HepG2 (cell line): ENCODE results near the gene PPP2R2C. TPM values are rescaled to one million over a fixed set of nuclear protein-coding genes. Genes with fewer than 3 reads are reported as not detected.

Experiments
- ATAC-seq: fragments of 200-7000 bp; cut with Tn5 transposase; 3 replicates; pipeline ENCODE4 v1.9.1; 2020; ENCODE audit warnings: mild to moderate bottlenecking, moderate library complexity
- BruUV-seq: library from RNA; stranded (reverse); fragments of 400-500 nt; replicated peaks from 2 replicates; lab custom pipeline; 2021; lab: Mats Ljungman, UMichigan
- CTCF ChIA-PET: fragments of 300-600 bp; formaldehyde crosslinking; extraction: SDS; loops from one replicate; lab custom pipeline; 2021; ENCODE audit warnings: low total read pairs, inconsistent platforms, low intra/inter-chr PET ratio; lab: Yijun Ruan, JAX
- POLR2A ChIA-PET: fragments of 350-600 bp; sonication (Branson Sonifier 250); formaldehyde crosslinking; loops from one replicate; lab custom pipeline; 2020; ENCODE audit warnings: antibody characterized with exemption, inconsistent platforms; lab: Yijun Ruan, JAX
- DNase-seq: peaks from one replicate; pipeline ENCODE4 v3.0.0-alpha.2; 2015; ENCODE audit warnings: low spot score
- FAIRE-seq: peaks from 3 replicates; lab custom pipeline; 2011; peaks lifted over from hg19 to GRCh38; lab: Jason Lieb, UNC
- H2AFZ ChIP-seq: one replicate; pipeline ENCODE4 v1.6.1; 2011; ENCODE audit warnings: low read length, inconsistent platforms
- H3K27ac ChIP-seq: fragments of 300-600 bp; 3 replicates; pipeline ENCODE4 v1.8.0; 2011; ENCODE audit warnings: mixed run types, mild to moderate bottlenecking, mixed read lengths, low read length, inconsistent platforms; ENCODE audit not compliant: insufficient read depth; ENCODE audit errors: extremely low read length
- H3K27me3 ChIP-seq, 2 experiments: fragments of 200-600 bp in 1 of 2; 2 replicates in 1 of 2; 3 replicates in 1 of 2; pipeline versions ENCODE4 v1.6.0 to v1.8.0; 2011; ENCODE audit warnings: low read length in 2 of 2, mild to moderate bottlenecking in 2 of 2, moderate library complexity in 2 of 2, inconsistent platforms in 1 of 2; ENCODE audit not compliant: insufficient read depth in 2 of 2, control insufficient read depth in 1 of 2
- H3K36me3 ChIP-seq, 2 experiments: fragments of 200-600 bp in 1 of 2; replicated peaks in 1 of 2; 2 replicates in 1 of 2; 3 replicates in 1 of 2; pipeline versions ENCODE4 v1.5.1 to v1.8.0; 2011; ENCODE audit warnings: low read length in 2 of 2, inconsistent platforms in 1 of 2; ENCODE audit not compliant: insufficient read depth in 2 of 2, control insufficient read depth in 1 of 2
- H3K4me1 ChIP-seq: 2 replicates; pipeline ENCODE4 v1.5.1; 2012; ENCODE audit warnings: low read length, inconsistent platforms; ENCODE audit not compliant: insufficient read depth
- H3K4me2 ChIP-seq: 2 replicates; pipeline ENCODE4 v1.6.0; 2011; ENCODE audit warnings: low read depth, low read length, inconsistent platforms
- H3K4me3 ChIP-seq, 3 experiments: fragments of 200-600 bp in 1 of 3; sonication (generic), shearing (Covaris generic) in 1 of 3; replicated peaks in 1 of 3; 2 replicates each; pipeline ENCODE4 v1.5.1; 2011 to 2016; ENCODE audit warnings: low read length in 3 of 3, inconsistent platforms in 2 of 3, low read depth in 2 of 3, mild to moderate bottlenecking in 2 of 3, control low read depth in 1 of 3, mixed read lengths in 1 of 3; ENCODE audit not compliant: insufficient read depth in 1 of 3
- H3K79me2 ChIP-seq: one replicate; pipeline ENCODE4 v1.6.1; 2011; ENCODE audit warnings: low read length, inconsistent platforms; ENCODE audit not compliant: insufficient read depth
- H3K9ac ChIP-seq: 2 replicates; pipeline ENCODE4 v1.6.0; 2011; ENCODE audit warnings: mild to moderate bottlenecking, low read depth, low read length, inconsistent platforms; ENCODE audit not compliant: insufficient read depth
- H3K9me3 ChIP-seq: 2 replicates; pipeline ENCODE4 v1.5.1; 2012; ENCODE audit warnings: mild to moderate bottlenecking, low read length
- H4K20me1 ChIP-seq: 2 replicates; pipeline ENCODE4 v1.6.0; 2011; ENCODE audit warnings: inconsistent platforms, mild to moderate bottlenecking, low read length, moderate library complexity; ENCODE audit not compliant: insufficient read depth
- ARID2 ChIP-seq: sonication (generic); formaldehyde crosslinking; IDR thresholded peaks from 2 replicates; pipeline ENCODE4 v1.8.1; 2022; ENCODE audit warnings: mild to moderate bottlenecking, missing genetic modification reagents, borderline replicate concordance
- CENPX ChIP-seq: sonication (generic); formaldehyde crosslinking; IDR thresholded peaks from 2 replicates; pipeline ENCODE4 v1.9.0; 2021; ENCODE audit warnings: mild to moderate bottlenecking, missing genetic modification reagents, moderate library complexity
- EED ChIP-seq: sonication (generic); formaldehyde crosslinking; IDR thresholded peaks from 2 replicates; pipeline ENCODE4 v1.5.0; 2020; ENCODE audit warnings: mild to moderate bottlenecking, missing genetic modification reagents
- GTF2F1 ChIP-seq: fragments of 150-350 bp; IDR thresholded peaks from 2 replicates; pipeline ENCODE4 v1.6.1; 2014; ENCODE audit warnings: low read length
- HDAC6 ChIP-seq: fragments of 200-600 bp; sonication (generic); IDR thresholded peaks from 2 replicates; pipeline ENCODE4 v1.7.0; 2017; ENCODE audit warnings: mild to moderate bottlenecking, antibody characterized with exemption, low read length, low read depth
- KDM1A ChIP-seq: IDR thresholded peaks from 2 replicates; pipeline ENCODE4 v1.6.1; 2016; ENCODE audit warnings: missing compliant biosample characterization
- NR2F2 ChIP-seq: IDR thresholded peaks from 2 replicates; pipeline ENCODE4 v1.6.1; 2012; ENCODE audit warnings: low read depth, inconsistent platforms, borderline replicate concordance
- SOX13 ChIP-seq, 3 experiments: fragments of 450-650 bp in 1 of 3; sonication (generic) in 1 of 3; formaldehyde crosslinking in 1 of 3; IDR thresholded peaks in 2 of 3; conservative IDR thresholded peaks in 1 of 3; 2 replicates each; pipeline versions ENCODE4 v1.5.0 to v1.6.1; 2016 to 2020; ENCODE audit warnings: antibody characterized with exemption in 1 of 3, mild to moderate bottlenecking in 1 of 3, missing compliant biosample characterization in 1 of 3, missing genetic modification reagents in 1 of 3, moderate library complexity in 1 of 3
- SYNCRIP ChIP-seq: fragments of 200-400 bp; formaldehyde crosslinking; IDR thresholded peaks from 2 replicates; pipeline ENCODE4 v1.6.1; 2018; ENCODE audit warnings: mild to moderate bottlenecking, low read depth, low read length; ENCODE audit not compliant: insufficient read depth
- TCF12 ChIP-seq, 2 experiments: fragments of 450-650 bp in 1 of 2; sonication (generic) in 1 of 2; formaldehyde crosslinking in 1 of 2; IDR thresholded peaks; 2 replicates each; pipeline versions ENCODE4 v1.6.1 to v1.8.0; 2017 to 2022; ENCODE audit warnings: antibody characterized with exemption in 1 of 2, mild to moderate bottlenecking in 1 of 2, missing genetic modification reagents in 1 of 2, moderate library complexity in 1 of 2
- ZIK1 ChIP-seq: sonication (generic); formaldehyde crosslinking; IDR thresholded peaks from 2 replicates; pipeline ENCODE4 v1.5.0; 2020; ENCODE audit warnings: mild to moderate bottlenecking, low read depth, missing genetic modification reagents, borderline replicate concordance
- ZNF3 ChIP-seq: IDR thresholded peaks from 2 replicates; pipeline ENCODE4 v1.7.0; 2017; ENCODE audit warnings: inconsistent platforms
- ZNF567 ChIP-seq: sonication (generic); formaldehyde crosslinking; IDR thresholded peaks from 2 replicates; pipeline ENCODE4 v1.8.1; 2023; ENCODE audit warnings: mild to moderate bottlenecking, missing genetic modification reagents, borderline replicate concordance
- WGBS: methylation state at CpG from one replicate; pipeline ENCODE4 v1.1.6; 2017; ENCODE audit warnings: low lambda C conversion rate; 5-methylcytosine and 5-hydroxymethylcytosine counted together
- in situ Hi-C: cut with HindIII; loops from 2 replicates; pipeline ENCODE4 v1.10.0; 2017; ENCODE audit warnings: low pct_unique_long_range_greater_than_20kb; ENCODE audit not compliant: extremely low pct_ligation_motif_present
- intact Hi-C: fragments of 100-400 bp; cut with micrococcal nuclease; formaldehyde crosslinking; loops from one replicate; pipeline ENCODE4 v1.10.0; 2022; ENCODE audit not compliant: unreplicated experiment
- polyA plus RNA-seq, 8 experiments: library from polyadenylated mRNA; depleted of rRNA in 3 of 8; stranded (reverse) in 7 of 8; unstranded in 1 of 8; fragments of >200 nt; fragmentation: Illumina TruSeq in 4 of 8; extraction: Trizol in 4 of 8; gene quantifications; 2 replicates each; pipeline versions ENCODE4 v1.2.1 to v1.2.3, GENCODE V29; 2011 to 2016; ENCODE audit warnings: low read depth in 4 of 8, missing spikeins in 1 of 8, mixed read lengths in 1 of 8; ENCODE audit not compliant: insufficient read depth in 1 of 8
- total RNA-seq, 5 experiments: library from RNA; depleted of rRNA; stranded (reverse); fragments of >200 nt; fragmentation: Illumina TruSeq; extraction: Trizol; gene quantifications; 2 replicates each; pipeline ENCODE4 v1.2.3, GENCODE V29; 2016; ENCODE audit warnings: low read depth in 1 of 5
- TF ChIP-seq, protein P1 (sequence below): sonication (generic); formaldehyde crosslinking; IDR thresholded peaks from 2 replicates; pipeline ENCODE4 v1.5.0; 2020; ENCODE audit warnings: missing genetic modification reagents
- TF ChIP-seq, protein P2 (sequence below): IDR thresholded peaks from 2 replicates; pipeline ENCODE4 v1.6.1; 2016

PPP2R2C gene
- total and polyA plus RNA-seq, 2 of the 13 experiments (the other 11 are each of a cell fraction or from before 2014, with no cell fraction given) = 0.60 to 8.6 TPM

- H3K79me2 ChIP-seq = peaks cover 71% of the 10 kb centered on the region
- H3K4me2 ChIP-seq = peak overlapping the region; percentile 90
- BruUV-seq = no TSS peak
- no peak for FAIRE-seq
- WGBS = 57% methylated on average over 3 of the region's 10 CpGs
- peaks cover 16 to 17% of the 10 kb centered on the region in 2 experiments for H3K36me3 ChIP-seq
- no peak overlapping the region for H2AFZ ChIP-seq
- peak overlapping the region; percentile 92 for H3K27ac ChIP-seq
- ChIA-PET CTCF (no interaction called here), POLR2A (interaction anchor here (1.8 to 1.9 kb wide), 2 partner anchors 33 to 47 kb away, joined by 7 to 18 read pairs; no protein-coding TSS in a partner anchor)
- peak overlapping the region; percentile 8 to 70 (median 46); a peak in 4 of 6 replicates for H3K4me3 ChIP-seq
- H3K9me3 ChIP-seq = no peaks in the 10 kb centered on the region
- no peaks in the 10 kb centered on the region for H3K27me3 ChIP-seq
- intact Hi-C loops (no loop called here), in situ Hi-C loops (no loop called here)
- peaks cover 95% of the 10 kb centered on the region for H3K4me1 ChIP-seq
- ATAC-seq = no peak
- no peak for TF ChIP-seq CENPX (CRISPR knock-in tag)
- TF ChIP-seq ARID2 (CRISPR knock-in tag) = no peak
- TF ChIP-seq, protein P1, sequence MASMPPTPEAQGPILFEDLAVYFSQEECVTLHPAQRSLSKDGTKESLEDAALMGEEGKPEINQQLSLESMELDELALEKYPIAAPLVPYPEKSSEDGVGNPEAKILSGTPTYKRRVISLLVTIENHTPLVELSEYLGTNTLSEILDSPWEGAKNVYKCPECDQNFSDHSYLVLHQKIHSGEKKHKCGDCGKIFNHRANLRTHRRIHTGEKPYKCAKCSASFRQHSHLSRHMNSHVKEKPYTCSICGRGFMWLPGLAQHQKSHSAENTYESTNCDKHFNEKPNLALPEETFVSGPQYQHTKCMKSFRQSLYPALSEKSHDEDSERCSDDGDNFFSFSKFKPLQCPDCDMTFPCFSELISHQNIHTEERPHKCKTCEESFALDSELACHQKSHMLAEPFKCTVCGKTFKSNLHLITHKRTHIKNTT (CRISPR knock-in tag) = no peak
- no peak for TF ChIP-seq HDAC6
- TF ChIP-seq, protein P2, sequence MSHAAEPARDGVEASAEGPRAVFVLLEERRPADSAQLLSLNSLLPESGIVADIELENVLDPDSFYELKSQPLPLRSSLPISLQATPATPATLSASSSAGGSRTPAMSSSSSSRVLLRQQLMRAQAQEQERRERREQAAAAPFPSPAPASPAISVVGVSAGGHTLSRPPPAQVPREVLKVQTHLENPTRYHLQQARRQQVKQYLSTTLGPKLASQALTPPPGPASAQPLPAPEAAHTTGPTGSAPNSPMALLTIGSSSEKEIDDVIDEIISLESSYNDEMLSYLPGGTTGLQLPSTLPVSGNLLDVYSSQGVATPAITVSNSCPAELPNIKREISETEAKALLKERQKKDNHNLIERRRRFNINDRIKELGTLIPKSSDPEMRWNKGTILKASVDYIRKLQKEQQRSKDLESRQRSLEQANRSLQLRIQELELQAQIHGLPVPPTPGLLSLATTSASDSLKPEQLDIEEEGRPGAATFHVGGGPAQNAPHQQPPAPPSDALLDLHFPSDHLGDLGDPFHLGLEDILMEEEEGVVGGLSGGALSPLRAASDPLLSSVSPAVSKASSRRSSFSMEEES (CRISPR knock-in tag) = no peak
- no peak for TF ChIP-seq NR2F2
- TF ChIP-seq GTF2F1 = no peak
- no peak for TF ChIP-seq SOX13 (IDR thresholded peaks at IDR 0.05)
- no peak for TF ChIP-seq SOX13 (CRISPR knock-in tag; conservative IDR thresholded peaks at IDR 0.05 in 1 of 2, IDR thresholded peaks at IDR 0.05 in 1 of 2)
- TF ChIP-seq TCF12 (IDR thresholded peaks at IDR 0.05) = no peak
- no peak for TF ChIP-seq TCF12 (CRISPR knock-in tag; IDR thresholded peaks at IDR 0.05)
- no peak for TF ChIP-seq KDM1A (CRISPR knock-in tag)
- no peak for TF ChIP-seq SYNCRIP
- TF ChIP-seq ZNF567 (CRISPR knock-in tag) = no peak
- TF ChIP-seq ZIK1 (CRISPR knock-in tag) = no peak
- TF ChIP-seq ZNF3 (CRISPR knock-in tag) = no peak
- TF ChIP-seq EED = no peak
- DNase-seq = no peak
- H3K9ac ChIP-seq = peak overlapping the region; percentile 72
- no peaks in the 10 kb centered on the region for H4K20me1 ChIP-seq
Observed at GRCh38 chr4:6275351-6275750, 197.1 kb downstream of the PPP2R2C start.
